Bronchial epithelial cell (primary cell): ENCODE measurements around the gene HSPA4L. TPM values are rescaled to one million over a fixed set of nuclear protein-coding genes. Genes with fewer than 3 reads are reported as not detected.

Source experiments
- DNase-seq: peaks from one replicate; pipeline ENCODE4 v3.0.0-alpha.2; 2010; ENCODE audit warnings: low read depth
- FAIRE-seq: peaks from 2 replicates; lab custom pipeline; 2011; peaks lifted over from hg19 to GRCh38; lab: Jason Lieb, UNC
- H3K27me3 ChIP-seq: 2 replicates; pipeline ENCODE4 v1.5.1; 2011; ENCODE audit warnings: low read length; ENCODE audit not compliant: control insufficient read depth, insufficient read depth
- H3K36me3 ChIP-seq: 2 replicates; pipeline ENCODE4 v1.5.1; 2011; ENCODE audit warnings: low read length; ENCODE audit not compliant: control insufficient read depth, insufficient read depth
- H3K4me3 ChIP-seq: 2 replicates; pipeline ENCODE4 v1.5.1; 2011; ENCODE audit warnings: mild to moderate bottlenecking, low read depth, low read length, control low read depth
- CTCF ChIP-seq: IDR thresholded peaks from 2 replicates; pipeline ENCODE4 v1.5.1; 2011; ENCODE audit warnings: mild to moderate bottlenecking, moderate library complexity, low read length, control low read depth, inconsistent platforms; ENCODE audit not compliant: insufficient read depth, severe bottlenecking
- total RNA-seq: library from RNA; depleted of rRNA; stranded (reverse); fragments of >200 nt; gene quantifications from 2 replicates; pipeline ENCODE4 v1.2.1, GENCODE V29; 2014

HSPA4L gene
- total RNA-seq, 1 donor from 2014 or later: 12.4 TPM

- FAIRE-seq (no peak), DNase-seq (no peak)
- Histone ChIP-seq H3K36me3 (no peaks in the 10 kb centered on the region), H3K27me3 (no peaks in the 10 kb centered on the region), H3K4me3 (no peak overlapping the region)
- TF ChIP-seq CTCF: no peak
Measured at GRCh38 chr4:127852661-127853060, 70.5 kb downstream of the HSPA4L start.

DNA sequence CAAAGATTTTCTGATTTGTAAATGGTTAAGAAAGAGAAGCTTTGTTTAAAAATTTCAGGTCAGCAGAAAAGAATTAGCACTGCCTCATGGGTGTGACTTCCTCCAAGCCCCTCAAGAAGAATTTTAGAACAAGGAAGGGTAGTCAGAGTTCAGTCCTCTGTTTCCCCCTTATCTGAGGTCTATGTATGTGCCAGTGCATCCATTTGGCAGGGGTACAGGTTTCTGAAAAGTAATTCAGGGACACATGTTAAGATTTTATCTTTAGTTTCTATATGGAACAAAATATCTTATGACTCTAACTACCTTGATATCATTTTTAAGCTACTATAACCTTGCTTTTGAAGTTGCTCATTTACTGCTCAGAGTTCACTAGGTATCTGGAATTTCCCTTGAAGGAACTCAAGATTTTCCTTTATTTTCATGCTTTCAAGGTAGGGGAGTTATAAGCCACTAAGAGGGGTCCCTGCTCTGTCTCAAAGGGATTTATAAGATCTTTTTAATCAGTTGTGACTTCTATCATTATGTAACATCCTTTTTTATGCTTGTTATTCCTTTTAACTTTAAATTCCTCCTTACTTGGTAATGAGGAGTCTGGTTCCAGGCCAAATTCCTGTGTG lies 74.2 kb downstream of the HSPA4L start:
- DNase-seq (no peak), FAIRE-seq (no peak)
- TF ChIP-seq CTCF: no peak
- H3K36me3 ChIP-seq: no peaks in the 10 kb centered on the region
- H3K4me3 ChIP-seq: no peak overlapping the region
- no peaks in the 10 kb centered on the region for H3K27me3 ChIP-seq

DNA sequence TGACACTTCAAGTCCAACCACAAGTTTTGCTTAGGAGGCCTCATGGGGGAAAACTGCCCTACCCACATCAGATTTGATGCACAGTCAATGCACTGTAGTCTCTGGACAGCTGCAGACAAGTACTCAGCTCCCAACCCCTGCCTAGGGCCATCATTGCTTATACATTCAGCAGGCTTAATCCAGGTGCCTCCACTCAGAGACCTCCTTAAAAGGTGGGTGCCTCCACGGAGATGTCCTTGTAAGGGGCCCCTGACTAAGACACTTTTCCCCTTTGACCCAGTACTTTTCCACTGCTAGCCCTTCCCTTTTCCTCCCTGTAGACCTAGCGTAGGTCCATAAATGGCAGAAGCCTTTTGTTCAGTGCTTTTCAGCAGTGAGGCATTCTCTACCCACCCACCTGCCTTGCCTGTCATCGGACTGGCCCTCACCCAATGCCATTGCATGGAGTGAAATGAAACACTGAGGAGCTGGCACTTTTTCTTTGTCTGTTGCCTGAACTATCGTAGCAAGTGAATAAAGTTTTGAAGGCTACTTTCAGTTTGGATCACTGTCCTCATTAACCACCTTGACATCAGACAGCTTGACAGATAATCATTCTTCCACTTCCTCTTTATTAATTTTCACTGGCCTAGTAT lies 74.8 kb downstream of the HSPA4L start:
- Histone ChIP-seq H3K27me3 (no peaks in the 10 kb centered on the region), H3K36me3 (no peaks in the 10 kb centered on the region), H3K4me3 (no peak overlapping the region)
- TF ChIP-seq CTCF: no peak
- no peak for FAIRE-seq
- peak; percentile 83 for DNase-seq

DNA sequence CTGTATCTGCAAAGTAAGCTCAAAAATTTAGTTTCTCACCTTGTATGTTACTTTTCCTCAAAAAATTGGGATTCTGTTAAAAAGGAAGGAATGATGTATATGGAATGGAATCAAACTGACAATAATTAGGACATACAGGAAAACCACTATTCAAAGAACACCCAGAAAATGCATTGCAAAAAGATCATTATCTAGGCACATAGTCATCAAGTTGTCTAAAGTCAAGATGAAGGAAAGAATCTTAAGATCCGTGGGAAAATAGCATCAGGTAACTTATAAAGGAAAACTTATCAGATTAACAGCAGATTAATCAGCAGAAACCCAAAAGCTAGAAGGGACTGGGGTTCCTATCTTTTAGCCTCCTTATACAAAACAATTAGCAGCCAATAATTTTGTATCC lies 75.5 kb downstream of the HSPA4L start:
- H3K36me3 ChIP-seq: no peaks in the 10 kb centered on the region
- DNase-seq (no peak), FAIRE-seq (no peak)
- no peak overlapping the region for H3K4me3 ChIP-seq
- no peaks in the 10 kb centered on the region for H3K27me3 ChIP-seq
- no peak for TF ChIP-seq CTCF

DNA sequence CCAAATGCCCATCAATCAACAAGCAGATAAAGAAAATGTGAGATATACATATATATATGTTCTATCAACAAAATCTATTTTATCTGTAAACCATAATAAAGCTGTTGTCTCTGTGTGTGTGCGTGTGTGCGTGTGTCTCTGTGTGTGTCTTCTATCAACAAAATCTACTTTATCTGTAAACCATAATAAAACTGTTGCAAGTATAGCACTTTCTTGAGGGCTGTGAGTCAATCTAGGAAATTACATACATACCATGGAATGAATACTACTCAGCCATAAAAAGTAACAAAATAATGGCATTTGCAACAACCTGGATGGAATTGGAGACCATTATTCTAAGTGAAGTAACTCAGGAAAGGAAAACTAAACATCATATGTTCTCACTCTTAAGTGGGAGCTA lies 86.1 kb downstream of the HSPA4L start:
- Histone ChIP-seq H3K36me3 (no peaks in the 10 kb centered on the region), H3K4me3 (no peak overlapping the region), H3K27me3 (no peaks in the 10 kb centered on the region)
- FAIRE-seq (no peak), DNase-seq (no peak)
- no peak for TF ChIP-seq CTCF

GRCh38 chr4:127870281-127870680 lies 88.2 kb downstream of the HSPA4L start:
- Histone ChIP-seq H3K27me3 (no peaks in the 10 kb centered on the region), H3K36me3 (no peaks in the 10 kb centered on the region), H3K4me3 (no peak overlapping the region)
- DNase-seq: no peak
- FAIRE-seq: no peak
- TF ChIP-seq CTCF: no peak
